Measurements from ENCODE around the gene OR8H3. TPM values are rescaled to one million over a fixed set of nuclear protein-coding genes. Genes with fewer than 3 reads are reported as not detected.

Gene OR8H3
- total RNA-seq, 4 donors from 2014 or later: not detected

GRCh38 chr11:56151376-56151775 is 29.2 kb downstream of the OR8H3 start:
- Histone ChIP-seq H3K36me3 (no peaks in the 10 kb centered on the region), H3K27me3 (no peaks in the 10 kb centered on the region), H3K9me3 (no peaks in the 10 kb centered on the region), H3K27ac (no peak overlapping the region), H3K4me3 (replicated peaks in 1 of 3) (no peak overlapping the region), H3K4me1 (no peaks in the 10 kb centered on the region)
- intact Hi-C loops (cut with DNase I): no loop called here
- no peak for TF ChIP-seq POLR2A (IDR thresholded peaks at IDR 0.05)
- TF ChIP-seq CTCF (IDR thresholded peaks at IDR 0.05): no peak
- no peak for DNase-seq
- WGBS, 2 donors: 61 to 75% methylated on average over 1 of the region's 1 CpG

DNA sequence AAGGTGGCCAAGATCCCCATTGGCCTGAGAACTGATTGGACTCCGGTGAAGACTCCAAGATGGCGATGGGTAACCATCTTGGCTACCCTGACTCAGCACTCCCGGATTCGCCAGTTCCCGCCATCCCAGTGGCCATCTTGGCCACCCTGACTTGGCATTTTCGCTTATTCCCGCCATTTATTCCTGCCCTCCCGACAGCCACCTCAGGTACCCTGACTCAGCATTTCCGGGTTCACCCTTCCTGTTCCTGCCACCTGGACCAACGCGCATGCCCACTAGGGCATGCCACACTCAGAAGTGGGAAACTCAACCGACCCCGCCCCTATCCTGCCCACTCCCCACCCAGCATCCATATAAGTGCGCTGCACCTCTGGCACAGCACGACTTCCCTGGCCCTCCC is 30.2 kb downstream of the OR8H3 start:
- Histone ChIP-seq H3K9me3 (no peaks in the 10 kb centered on the region), H3K27ac (no peak overlapping the region), H3K4me1 (no peaks in the 10 kb centered on the region), H3K36me3 (no peaks in the 10 kb centered on the region), H3K27me3 (no peaks in the 10 kb centered on the region), H3K4me3 (replicated peaks in 1 of 3) (no peak overlapping the region)
- intact Hi-C loops (cut with DNase I): no loop called here
- TF ChIP-seq CTCF (IDR thresholded peaks at IDR 0.05): no peak
- no peak for TF ChIP-seq POLR2A (IDR thresholded peaks at IDR 0.05)
- no peak for DNase-seq
- 92 to 97% methylated on average over 15 of the region's 15 CpGs for WGBS, 2 donors

GRCh38 chr11:56160217-56160616 is 38.0 kb downstream of the OR8H3 start, which contains the start of gene OR8K5:
TSS of gene OR8K5 (minus strand) at chr11:56160317. CDS start at chr11:56160317, 0 bp downstream.
- Histone ChIP-seq H3K4me1 (no peaks in the 10 kb centered on the region), H3K27ac (no peak within 1 kb of the TSS), H3K36me3 (no peaks in the 10 kb centered on the region), H3K9me3 (no peaks in the 10 kb centered on the region), H3K4me3 (replicated peaks in 1 of 3) (no peak within 1 kb of the TSS), H3K27me3 (no peaks in the 10 kb centered on the region)
- intact Hi-C loops (cut with DNase I): no loop called here
- WGBS, 2 donors: 65 to 83% methylated on average over 3 of the region's 3 CpGs
- no peak for TF ChIP-seq POLR2A (IDR thresholded peaks at IDR 0.05)
- TF ChIP-seq CTCF (IDR thresholded peaks at IDR 0.05): no peak
- DNase-seq: no peak

- intact Hi-C loops (cut with DNase I): no loop called here
- TF ChIP-seq POLR2A (IDR thresholded peaks at IDR 0.05) (no peak), CTCF (IDR thresholded peaks at IDR 0.05) (no peak)
- H3K27me3 ChIP-seq: no peaks in the 10 kb centered on the region
- H3K9me3 ChIP-seq: no peaks in the 10 kb centered on the region
- 62 to 71% methylated on average over 3 of the region's 3 CpGs for WGBS, 2 donors
- no peaks in the 10 kb centered on the region for H3K4me1 ChIP-seq
- no peaks in the 10 kb centered on the region for H3K36me3 ChIP-seq
- DNase-seq: no peak
- H3K27ac ChIP-seq: no peak overlapping the region
- no peak overlapping the region for H3K4me3 ChIP-seq (replicated peaks in 1 of 3)
Observed at GRCh38 chr11:56163804-56164203, 41.6 kb downstream of the OR8H3 start.

DNA sequence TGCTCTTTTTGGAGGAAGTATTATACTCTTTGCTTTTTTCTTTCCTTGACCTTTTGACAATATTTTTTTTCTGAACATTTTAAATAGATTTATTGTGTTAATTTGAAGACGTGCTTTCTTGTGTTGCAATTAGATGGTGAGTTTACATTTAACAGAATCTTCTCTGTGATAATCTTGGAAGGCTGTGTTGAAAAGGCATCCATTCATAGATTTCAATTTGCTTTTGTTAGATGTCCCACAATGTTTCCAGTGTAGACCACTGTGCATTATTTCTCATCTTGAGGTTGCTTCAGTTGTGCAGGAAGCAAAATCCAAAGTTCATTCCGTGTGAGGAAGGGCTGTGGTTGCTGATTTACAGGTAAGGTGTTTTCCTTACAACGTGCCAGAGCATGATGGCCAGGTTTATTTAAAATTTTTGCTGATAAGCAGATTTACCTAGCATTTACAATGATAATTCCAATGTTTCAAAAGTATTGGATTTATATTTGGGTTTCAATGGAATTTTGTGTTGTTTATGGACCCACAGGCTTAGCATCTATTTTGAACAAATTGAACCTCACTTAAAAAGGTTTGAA is 50.2 kb downstream of the OR8H3 start:
- Histone ChIP-seq H3K27ac (no peak overlapping the region), H3K27me3 (no peaks in the 10 kb centered on the region), H3K36me3 (no peaks in the 10 kb centered on the region), H3K4me3 (replicated peaks in 1 of 3) (no peak overlapping the region), H3K9me3 (no peaks in the 10 kb centered on the region), H3K4me1 (no peaks in the 10 kb centered on the region)
- no peak for DNase-seq
- WGBS, 2 donors: 69% methylated on average over 3 of the region's 3 CpGs
- TF ChIP-seq CTCF (IDR thresholded peaks at IDR 0.05) (no peak), POLR2A (IDR thresholded peaks at IDR 0.05) (no peak)
- intact Hi-C loops (cut with DNase I): no loop called here

Small RNA genes lying within 50 kb of the gene (small RNA-seq; reads per million reads assigned to genes)
- not detected for gene OR8I4P

Other genes starting within 250 kb of the OR8H3 start
- not detected for gene TRIM51, start 239.1 kb upstream of the OR8H3 start, total RNA-seq
- not detected for gene OR5W2, start 207.8 kb upstream of the OR8H3 start, total RNA-seq
- not detected for gene OR5I1, start 186.0 kb upstream of the OR8H3 start, total RNA-seq
- gene OR10AG1, start 152.4 kb upstream of the OR8H3 start, total RNA-seq: not detected
- not detected for gene OR5F1, start 127.7 kb upstream of the OR8H3 start, total RNA-seq
- gene OR5AS1, start 94.7 kb upstream of the OR8H3 start, total RNA-seq: not detected
- gene OR8I2, start 29.1 kb upstream of the OR8H3 start, total RNA-seq: not detected
- gene OR8H2, start 18.7 kb upstream of the OR8H3 start, total RNA-seq: not detected
- not detected for gene OR8J3, start 17.8 kb downstream of the OR8H3 start, total RNA-seq
- gene OR8K5, start 37.9 kb downstream of the OR8H3 start, total RNA-seq: not detected
- not detected for gene OR5J2, start 54.2 kb downstream of the OR8H3 start, total RNA-seq
- gene OR5T2, start 111.9 kb downstream of the OR8H3 start, total RNA-seq: not detected
- gene OR5T3, start 129.9 kb downstream of the OR8H3 start, total RNA-seq: not detected
- not detected for gene OR5T1, start 151.8 kb downstream of the OR8H3 start, total RNA-seq
- gene OR8H1, start 169.9 kb downstream of the OR8H3 start, total RNA-seq: not detected
- gene OR8K3, start 192.8 kb downstream of the OR8H3 start, total RNA-seq: not detected
- not detected for gene OR8K1, start 223.7 kb downstream of the OR8H3 start, total RNA-seq
- not detected for gene OR8J1, start 231.9 kb downstream of the OR8H3 start, total RNA-seq

All from thyroid gland (tissue), 4 donors.